ENCODE data around the gene PARP6.

Gene PARP6

GRCh38 chr15:72200395-72201237, 71.7 kb downstream of the PARP6 start:
- 0 out of 2 replicates have a peak, but pooled peaks cover 7% of the 10 kb centered on the region for H3F3A ChIP-seq (ENCODE audit: insufficient read depth, low read length)
- no peak overlapping the region for H3K9ac ChIP-seq (ENCODE audit: low read length)
- H3K4me1 ChIP-seq (ENCODE audit: insufficient read depth, low read length, severe bottlenecking) = no peaks in the 10 kb centered on the region
- H3K4me3 ChIP-seq (ENCODE audit: low read depth, low read length, poor library complexity, severe bottlenecking) = no peak overlapping the region
- H3K9me3 ChIP-seq (ENCODE audit: low read length) = no peaks in the 10 kb centered on the region
- TF ChIP-seq CTCF (IDR thresholded peaks at IDR 0.05; ENCODE audit: low read length) = no peak
- H4K20me1 ChIP-seq (ENCODE audit: insufficient read depth, low read length) = no peaks in the 10 kb centered on the region
- no peak overlapping the region for H3K27ac ChIP-seq (ENCODE audit: low read depth, low read length, poor library complexity, severe bottlenecking)
- no peak overlapping the region for H2AFZ ChIP-seq (ENCODE audit: low read length)
- no peaks in the 10 kb centered on the region for H3K27me3 ChIP-seq (ENCODE audit: insufficient read depth, low read length)
- no peak overlapping the region for H3K4me2 ChIP-seq (ENCODE audit: low read length)
- H3K36me3 ChIP-seq (ENCODE audit: insufficient read depth, low read length) = peaks cover 79% of the 10 kb centered on the region
- no peaks in the 10 kb centered on the region for H3K9me2 ChIP-seq (ENCODE audit: low read depth, low read length)
- H3K79me2 ChIP-seq (ENCODE audit: insufficient read depth, low read length) = no peaks in the 10 kb centered on the region

GRCh38 chr15:72199721-72200212, 72.6 kb downstream of the PARP6 start:
- H3K4me3 ChIP-seq (ENCODE audit: low read depth, low read length, poor library complexity, severe bottlenecking) = no peak overlapping the region
- H3K27ac ChIP-seq (ENCODE audit: low read depth, low read length, poor library complexity, severe bottlenecking) = no peak overlapping the region
- no peaks in the 10 kb centered on the region for H3K9me2 ChIP-seq (ENCODE audit: low read depth, low read length)
- TF ChIP-seq EZH2 (IDR thresholded peaks at IDR 0.05; ENCODE audit: borderline replicate concordance, low read length) = no peak
- TF ChIP-seq CTCF (IDR thresholded peaks at IDR 0.05; ENCODE audit: low read length) = peak; percentile 79
- H3K4me2 ChIP-seq (ENCODE audit: low read length) = no peak overlapping the region
- no peaks in the 10 kb centered on the region for H3K27me3 ChIP-seq (ENCODE audit: insufficient read depth, low read length)
- H2AFZ ChIP-seq (ENCODE audit: low read length) = no peak overlapping the region
- H3K9ac ChIP-seq (ENCODE audit: low read length) = no peak overlapping the region
- H3K36me3 ChIP-seq (ENCODE audit: insufficient read depth, low read length) = peaks cover 71% of the 10 kb centered on the region
- peaks cover 5% of the 10 kb centered on the region for H3K4me1 ChIP-seq (ENCODE audit: insufficient read depth, low read length, severe bottlenecking)
- no peaks in the 10 kb centered on the region for H3K9me3 ChIP-seq (ENCODE audit: low read length)
- H4K20me1 ChIP-seq (ENCODE audit: insufficient read depth, low read length) = no peaks in the 10 kb centered on the region
- H3K79me2 ChIP-seq (ENCODE audit: insufficient read depth, low read length) = no peaks in the 10 kb centered on the region
- H3F3A ChIP-seq (ENCODE audit: insufficient read depth, low read length) = 0 out of 2 replicates have a peak, but pooled peaks cover 7% of the 10 kb centered on the region

- Histone ChIP-seq H3K9me2 (ENCODE audit: low read depth, low read length) (no peaks in the 10 kb centered on the region), H3K36me3 (ENCODE audit: insufficient read depth, low read length) (peaks cover 64% of the 10 kb centered on the region)
Measured at GRCh38 chr15:72199205-72199515, 73.2 kb downstream of the PARP6 start.

More at GRCh38 chr15:72199205-72199515, 73.2 kb downstream of the PARP6 start:
- Histone ChIP-seq H3K9ac (ENCODE audit: low read length) (no peak overlapping the region), H3K9me3 (ENCODE audit: low read length) (no peaks in the 10 kb centered on the region), H3K27me3 (ENCODE audit: insufficient read depth, low read length) (no peaks in the 10 kb centered on the region), H3K79me2 (ENCODE audit: insufficient read depth, low read length) (no peaks in the 10 kb centered on the region), H4K20me1 (ENCODE audit: insufficient read depth, low read length) (no peaks in the 10 kb centered on the region), H2AFZ (ENCODE audit: low read length) (no peak overlapping the region), H3K4me1 (ENCODE audit: insufficient read depth, low read length, severe bottlenecking) (peaks cover 5% of the 10 kb centered on the region), H3F3A (ENCODE audit: insufficient read depth, low read length) (0 out of 2 replicates have a peak, but pooled peaks cover 7% of the 10 kb centered on the region), H3K4me2 (ENCODE audit: low read length) (no peak overlapping the region), H3K4me3 (ENCODE audit: low read depth, low read length, poor library complexity, severe bottlenecking) (no peak overlapping the region), H3K27ac (ENCODE audit: low read depth, low read length, poor library complexity, severe bottlenecking) (no peak overlapping the region)
- TF ChIP-seq CTCF (IDR thresholded peaks at IDR 0.05; ENCODE audit: low read length) (no peak), EZH2 (IDR thresholded peaks at IDR 0.05; ENCODE audit: borderline replicate concordance, low read length) (no peak)

Measured in OCI-LY1 (cell line).